Measurements from ENCODE around the gene ARHGAP42.
A peak's percentile ranks its signal among the peaks of the same experiment; 100 is the strongest.

The ARHGAP42 gene

DNA sequence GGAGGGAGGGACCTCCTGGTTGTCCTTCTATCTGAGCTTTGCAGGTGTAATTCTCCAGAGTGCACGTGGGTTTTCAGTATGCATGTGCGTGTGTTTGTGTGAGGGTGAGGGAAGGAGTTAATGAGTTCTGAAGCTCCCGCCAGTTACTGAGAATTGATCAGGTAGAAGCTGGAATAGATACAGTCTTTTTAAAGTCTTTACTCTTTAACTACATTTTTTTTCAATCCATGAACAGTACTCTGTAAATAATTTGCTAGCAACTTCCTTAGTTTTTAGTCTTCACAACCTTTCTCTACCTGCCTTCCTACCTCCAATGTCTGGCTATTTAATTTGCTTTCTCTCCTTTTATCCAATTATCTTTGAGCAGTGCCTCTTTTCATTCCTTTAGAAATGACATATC is 25.5 kb downstream of the ARHGAP42 start:
- no peak overlapping the region for H3K4me3 ChIP-seq (ENCODE audit: control insufficient read depth, low read depth, low read length)
- TF ChIP-seq, protein P1, sequence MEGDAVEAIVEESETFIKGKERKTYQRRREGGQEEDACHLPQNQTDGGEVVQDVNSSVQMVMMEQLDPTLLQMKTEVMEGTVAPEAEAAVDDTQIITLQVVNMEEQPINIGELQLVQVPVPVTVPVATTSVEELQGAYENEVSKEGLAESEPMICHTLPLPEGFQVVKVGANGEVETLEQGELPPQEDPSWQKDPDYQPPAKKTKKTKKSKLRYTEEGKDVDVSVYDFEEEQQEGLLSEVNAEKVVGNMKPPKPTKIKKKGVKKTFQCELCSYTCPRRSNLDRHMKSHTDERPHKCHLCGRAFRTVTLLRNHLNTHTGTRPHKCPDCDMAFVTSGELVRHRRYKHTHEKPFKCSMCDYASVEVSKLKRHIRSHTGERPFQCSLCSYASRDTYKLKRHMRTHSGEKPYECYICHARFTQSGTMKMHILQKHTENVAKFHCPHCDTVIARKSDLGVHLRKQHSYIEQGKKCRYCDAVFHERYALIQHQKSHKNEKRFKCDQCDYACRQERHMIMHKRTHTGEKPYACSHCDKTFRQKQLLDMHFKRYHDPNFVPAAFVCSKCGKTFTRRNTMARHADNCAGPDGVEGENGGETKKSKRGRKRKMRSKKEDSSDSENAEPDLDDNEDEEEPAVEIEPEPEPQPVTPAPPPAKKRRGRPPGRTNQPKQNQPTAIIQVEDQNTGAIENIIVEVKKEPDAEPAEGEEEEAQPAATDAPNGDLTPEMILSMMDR (IDR thresholded peaks at IDR 0.05; ENCODE audit: control insufficient read depth, insufficient read depth, low read depth, low read length, missing control alignments): no peak
- DNase-seq (ENCODE audit: low read depth): no peak

DNA sequence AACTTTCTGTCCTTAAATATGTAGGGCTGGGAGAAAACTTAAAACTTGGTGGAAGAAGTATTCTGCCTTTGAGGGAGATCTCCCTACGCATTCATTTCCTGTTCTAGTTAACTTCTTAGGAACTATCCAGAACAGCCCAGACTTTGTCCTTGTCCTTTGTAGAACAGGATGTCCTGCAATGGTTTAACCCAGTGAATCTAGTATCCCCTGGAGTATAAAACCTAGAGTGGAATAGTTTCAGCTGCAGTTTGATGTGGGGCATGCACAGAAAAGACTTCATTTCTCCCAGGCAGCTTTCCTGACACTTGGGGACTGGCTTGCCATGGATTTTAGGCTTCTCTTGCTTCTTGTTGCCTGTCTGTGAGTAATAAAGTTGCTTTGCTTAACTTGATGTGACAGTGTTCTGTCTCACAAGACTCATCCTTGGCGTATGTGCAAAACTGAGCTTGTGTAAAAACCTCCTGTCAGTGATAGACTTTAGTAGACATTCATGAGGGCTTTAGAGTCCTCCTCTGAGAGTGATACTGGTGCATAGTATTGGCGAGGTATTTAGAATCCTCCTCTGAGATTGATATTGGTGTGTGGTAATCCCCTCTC is 28.2 kb downstream of the ARHGAP42 start:
- TF ChIP-seq, protein P1 (IDR thresholded peaks at IDR 0.05; ENCODE audit: control insufficient read depth, insufficient read depth, low read depth, low read length, missing control alignments): no peak
- no peak for DNase-seq (ENCODE audit: low read depth)
- no peak overlapping the region for H3K4me3 ChIP-seq (ENCODE audit: control insufficient read depth, low read depth, low read length)

DNA sequence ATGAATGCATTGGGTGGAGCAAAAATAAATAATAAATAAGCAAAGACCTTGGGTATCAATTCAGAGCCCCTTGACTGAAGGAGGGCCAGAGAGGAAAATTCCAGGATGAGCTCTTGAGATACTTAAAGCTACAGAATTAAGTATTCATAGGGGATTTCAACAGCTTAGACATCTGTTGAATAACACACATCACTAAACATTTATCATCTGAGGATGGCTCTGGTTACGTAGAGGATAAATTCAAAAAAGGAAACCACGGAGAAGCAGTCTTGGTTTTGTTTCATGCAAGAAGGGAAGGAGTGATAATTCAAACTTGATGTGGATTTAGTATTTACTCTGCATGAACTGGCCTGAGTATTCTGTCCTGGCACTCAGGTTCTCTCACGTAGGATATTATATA is 29.8 kb downstream of the ARHGAP42 start:
- no peak overlapping the region for H3K4me3 ChIP-seq (ENCODE audit: control insufficient read depth, low read depth, low read length)
- TF ChIP-seq, protein P1 (IDR thresholded peaks at IDR 0.05; ENCODE audit: control insufficient read depth, insufficient read depth, low read depth, low read length, missing control alignments): no peak
- no peak for DNase-seq (ENCODE audit: low read depth)

DNA sequence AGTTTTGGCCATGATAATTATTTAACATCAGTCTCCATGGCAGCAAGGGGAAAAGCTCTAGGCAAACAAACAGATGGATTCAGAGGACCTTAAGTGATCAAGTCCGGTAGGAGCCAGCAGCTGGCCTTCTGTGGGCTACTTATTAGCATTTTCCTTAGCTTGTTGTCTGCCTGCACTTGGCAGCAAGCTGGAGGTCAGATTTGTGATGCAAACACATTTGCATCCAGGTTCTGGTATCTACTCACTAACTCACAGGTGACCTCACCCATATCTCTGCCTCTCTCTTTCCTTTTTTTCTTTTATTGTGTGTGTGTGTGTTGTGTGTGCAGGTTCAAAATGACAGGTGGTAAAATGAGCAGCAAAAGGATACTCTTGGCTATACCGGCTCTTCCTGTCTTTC is 32.3 kb downstream of the ARHGAP42 start:
- TF ChIP-seq, protein P1 (IDR thresholded peaks at IDR 0.05; ENCODE audit: control insufficient read depth, insufficient read depth, low read depth, low read length, missing control alignments): no peak
- DNase-seq (ENCODE audit: low read depth): no peak
- H3K4me3 ChIP-seq (ENCODE audit: control insufficient read depth, low read depth, low read length): no peak overlapping the region

DNA sequence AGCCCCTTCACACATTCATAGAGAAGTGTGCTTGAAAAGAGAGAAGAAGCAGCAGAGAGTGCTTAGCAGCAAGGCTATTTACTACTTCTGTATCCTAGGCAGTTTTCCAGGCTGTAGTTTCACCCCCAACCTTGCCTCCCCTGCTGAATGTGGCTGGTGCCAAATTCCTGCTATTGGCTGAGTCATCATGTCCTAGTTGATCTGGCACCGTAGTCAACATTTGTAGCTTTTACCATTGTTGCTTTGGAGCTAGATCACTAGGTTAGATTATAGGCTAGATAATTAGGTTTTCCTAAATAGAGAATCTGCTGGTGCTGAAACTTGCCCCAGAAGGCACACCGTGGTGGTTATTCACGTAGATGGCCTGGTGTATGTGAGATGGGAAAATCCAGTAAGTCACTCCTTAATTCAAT is 32.7 kb downstream of the ARHGAP42 start:
- TF ChIP-seq, protein P1 (IDR thresholded peaks at IDR 0.05; ENCODE audit: control insufficient read depth, insufficient read depth, low read depth, low read length, missing control alignments): no peak
- DNase-seq (ENCODE audit: low read depth): peak; percentile 69
- no peak overlapping the region for H3K4me3 ChIP-seq (ENCODE audit: control insufficient read depth, low read depth, low read length)

DNA sequence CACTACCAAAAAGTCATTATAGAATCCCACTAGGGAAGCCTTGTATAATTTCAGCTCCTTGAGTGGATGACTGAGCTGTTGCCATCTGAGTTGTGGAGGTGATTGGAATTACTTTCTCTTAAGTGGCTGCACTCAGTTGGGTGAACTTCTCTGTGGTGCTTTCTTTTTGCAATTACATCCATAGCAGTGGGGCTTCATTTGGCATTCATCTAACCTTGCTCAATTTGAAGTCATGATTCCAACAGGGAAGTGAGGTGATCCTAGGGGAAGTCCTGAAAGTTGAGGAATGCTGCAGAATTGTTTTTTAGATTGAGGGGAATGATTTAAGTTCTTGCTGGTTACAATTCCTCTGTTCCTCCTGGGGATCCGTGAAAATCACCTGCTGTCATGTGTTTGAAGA is 39.6 kb downstream of the ARHGAP42 start:
- TF ChIP-seq, protein P1 (IDR thresholded peaks at IDR 0.05; ENCODE audit: control insufficient read depth, insufficient read depth, low read depth, low read length, missing control alignments): no peak

DNA sequence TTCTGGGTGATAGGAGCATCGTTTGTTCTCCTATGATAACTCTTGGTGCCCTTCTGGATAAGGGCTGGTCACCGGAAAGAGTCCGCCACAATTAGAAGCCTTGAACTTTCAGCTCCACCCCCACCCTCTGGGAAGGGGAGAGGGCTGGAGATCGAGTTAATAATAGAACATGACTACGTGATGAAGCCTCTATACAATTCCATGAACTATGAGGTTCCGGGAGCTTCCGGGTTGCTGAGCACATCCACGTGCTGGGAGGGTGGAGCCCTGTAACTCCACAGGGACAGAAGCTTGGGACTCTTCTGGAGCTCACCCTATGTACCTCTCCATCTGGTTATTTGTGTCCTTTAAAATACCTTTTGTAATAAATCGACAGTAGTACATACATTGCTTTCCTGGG is 40.3 kb downstream of the ARHGAP42 start:
- H3K4me3 ChIP-seq (ENCODE audit: control insufficient read depth, low read depth, low read length): no peak overlapping the region
- DNase-seq (ENCODE audit: low read depth): no peak
- TF ChIP-seq, protein P1 (IDR thresholded peaks at IDR 0.05; ENCODE audit: control insufficient read depth, insufficient read depth, low read depth, low read length, missing control alignments): no peak

More for the DNA sequence above, 39.6 kb downstream of the ARHGAP42 start:
- no peak overlapping the region for H3K4me3 ChIP-seq (ENCODE audit: control insufficient read depth, low read depth, low read length)
- no peak for DNase-seq (ENCODE audit: low read depth)
